ELR (cell line): Measurements from ENCODE around the gene DHX30.
"Not testable (repeated sequence)": the region's sequence is repeated elsewhere in the genome, so short reads cannot be mapped to it uniquely, and the experiment has no call there.

ENCODE experiments used
- DNase-seq: peaks from one replicate; pipeline ENCODE4 v3.0.0-alpha.2; 2015; ENCODE audit warnings: low read depth

The DHX30 gene

DNA sequence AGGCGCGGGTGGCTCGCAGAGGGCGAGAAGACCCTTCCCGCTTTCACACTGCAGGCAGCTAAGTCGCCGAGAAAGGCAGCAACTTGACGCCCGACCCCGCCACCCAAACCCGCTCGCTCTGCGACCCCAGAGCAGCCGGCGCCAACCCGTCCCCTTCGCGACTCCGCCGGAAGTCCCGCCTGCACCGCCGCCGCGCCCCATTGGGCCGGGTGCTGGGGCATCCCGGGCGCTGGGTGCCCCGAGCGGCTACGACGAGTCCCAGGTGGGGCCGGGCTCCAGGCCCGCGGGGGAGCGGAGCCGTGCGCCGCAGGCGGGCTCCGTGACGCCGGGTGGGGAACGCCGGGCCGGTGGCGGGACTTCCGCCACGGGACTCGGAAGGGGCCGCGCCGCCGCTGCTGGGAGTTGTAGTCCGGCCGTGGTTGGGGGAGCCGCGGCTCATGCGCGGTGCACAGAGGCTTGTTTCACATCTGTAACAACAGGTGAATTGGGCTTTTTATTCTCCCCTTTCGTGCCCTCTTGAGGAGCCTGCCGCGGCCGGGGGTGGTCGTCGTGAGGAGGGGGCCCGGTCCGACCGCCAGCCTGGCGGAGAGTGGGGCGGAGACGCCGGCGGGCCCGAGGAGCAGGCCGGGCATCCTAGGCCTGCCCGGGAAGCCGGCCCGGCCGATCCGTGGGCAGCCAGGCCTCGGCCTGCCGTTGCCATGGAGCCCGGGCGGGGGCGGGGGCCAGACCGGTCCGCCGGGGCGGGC, at the start of gene DHX30:
Gene DHX30, plus strand, starts transcription at position 405 of the 746 bp plus-strand sequence. CDS start 7,546 bp downstream, outside the sequence.
- peak; percentile 85 for DNase-seq

DNA sequence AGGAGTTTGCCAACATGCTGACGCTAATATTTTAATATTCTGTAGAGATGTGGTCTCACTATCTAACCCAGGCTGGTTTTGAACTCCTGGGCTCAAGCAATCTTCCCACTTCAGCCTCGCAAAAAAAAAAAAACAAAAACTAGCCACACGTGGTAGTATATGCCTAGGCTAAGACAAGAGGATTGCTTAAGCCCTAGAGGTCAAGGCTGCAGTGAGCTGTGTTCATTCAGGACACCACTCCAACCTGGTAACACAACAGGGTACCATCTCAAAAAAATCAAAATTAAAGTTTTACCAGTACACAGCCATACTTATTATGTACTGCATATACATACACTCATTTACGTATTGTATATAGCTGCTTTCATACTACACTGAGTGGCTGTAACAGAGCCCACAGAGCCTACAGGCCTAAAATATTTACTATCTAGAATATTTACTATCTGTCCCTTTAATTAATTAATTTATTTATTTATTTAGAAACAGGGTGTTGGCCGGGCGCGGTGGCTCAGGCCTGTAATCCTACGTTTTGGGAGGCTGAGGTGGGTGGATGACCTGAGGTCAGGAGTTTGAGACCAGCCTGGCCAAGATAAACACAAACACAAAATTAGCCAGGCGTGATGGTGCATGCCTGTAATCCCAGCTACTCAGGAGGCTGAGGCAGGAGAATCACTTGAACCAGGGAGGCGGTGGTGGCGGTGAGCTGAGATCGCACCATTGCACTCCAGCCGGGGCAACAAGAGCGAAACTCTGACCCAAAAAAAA, 44.5 kb upstream of the DHX30 start:
- DNase-seq: no peak

DNA sequence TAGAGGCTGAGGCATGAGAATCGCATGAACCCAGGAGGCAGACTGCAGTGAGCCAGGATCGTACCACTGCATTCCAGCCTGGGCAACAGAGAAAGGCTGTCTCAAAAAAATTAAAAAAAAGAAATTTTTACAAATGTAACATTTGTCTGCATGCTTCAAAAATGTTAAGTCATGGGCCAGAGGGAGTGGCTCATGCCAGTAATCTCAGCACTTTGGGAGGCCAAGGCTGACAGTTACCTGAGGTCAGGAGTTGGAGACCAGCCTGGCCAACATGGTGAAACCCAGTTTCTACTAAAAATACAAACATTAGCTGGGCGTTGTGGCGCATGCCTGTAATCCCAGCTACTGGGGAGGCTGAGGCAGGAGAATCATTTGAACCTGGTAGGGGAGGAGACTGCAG, 42.7 kb upstream of the DHX30 start:
- DNase-seq: not testable (repeated sequence)

DNA sequence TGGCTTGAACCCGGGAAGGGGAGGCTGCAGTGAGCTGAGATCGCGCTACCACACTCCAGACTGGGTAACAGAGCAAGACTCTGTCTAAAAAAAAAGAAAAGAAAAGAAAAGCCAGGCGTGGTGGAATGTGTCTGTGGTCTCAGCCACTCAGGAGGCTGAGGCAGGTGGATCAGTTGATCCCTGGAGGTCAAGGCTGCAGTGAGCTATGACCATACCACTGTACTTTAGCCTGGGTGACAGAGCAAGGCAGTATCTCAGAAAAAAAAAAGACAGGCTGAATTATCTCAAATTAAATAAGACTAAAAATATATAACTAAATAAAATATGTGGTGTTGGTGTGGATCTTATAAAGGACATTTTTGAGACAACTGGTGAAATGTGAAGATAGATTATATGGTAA, 41.9 kb upstream of the DHX30 start:
- no peak for DNase-seq

GRCh38 chr3:47762233-47762632, 40.7 kb upstream of the DHX30 start:
- no peak for DNase-seq

DNA sequence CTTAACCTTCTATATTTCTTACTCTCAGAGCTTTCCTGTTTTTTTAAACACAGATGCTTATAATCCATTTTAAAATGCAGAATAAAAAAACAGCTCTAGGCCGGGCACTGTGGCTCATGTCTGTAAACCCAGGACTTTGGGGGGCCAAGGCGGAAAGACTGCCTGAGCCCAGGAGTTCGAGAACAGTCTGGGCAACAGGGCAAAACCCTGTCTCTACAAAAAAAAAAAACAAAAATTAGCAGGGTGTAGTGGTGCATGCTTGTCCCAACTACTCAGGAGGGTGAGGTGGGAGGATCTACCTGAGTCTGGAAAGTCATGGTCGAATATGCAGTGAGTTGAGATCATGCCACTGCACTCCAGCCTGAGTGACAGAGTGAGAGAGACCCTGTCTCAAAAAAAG, 36.8 kb upstream of the DHX30 start:
- no peak for DNase-seq

GRCh38 chr3:47772047-47772446, 30.9 kb upstream of the DHX30 start:
- no peak for DNase-seq

- DNase-seq: no peak
These were observed 30.1 kb upstream of the DHX30 start for GRCh38 chr3:47772788-47773187.

- no peak for DNase-seq
These were observed 24.2 kb upstream of the DHX30 start for GRCh38 chr3:47778746-47779145.

DNA sequence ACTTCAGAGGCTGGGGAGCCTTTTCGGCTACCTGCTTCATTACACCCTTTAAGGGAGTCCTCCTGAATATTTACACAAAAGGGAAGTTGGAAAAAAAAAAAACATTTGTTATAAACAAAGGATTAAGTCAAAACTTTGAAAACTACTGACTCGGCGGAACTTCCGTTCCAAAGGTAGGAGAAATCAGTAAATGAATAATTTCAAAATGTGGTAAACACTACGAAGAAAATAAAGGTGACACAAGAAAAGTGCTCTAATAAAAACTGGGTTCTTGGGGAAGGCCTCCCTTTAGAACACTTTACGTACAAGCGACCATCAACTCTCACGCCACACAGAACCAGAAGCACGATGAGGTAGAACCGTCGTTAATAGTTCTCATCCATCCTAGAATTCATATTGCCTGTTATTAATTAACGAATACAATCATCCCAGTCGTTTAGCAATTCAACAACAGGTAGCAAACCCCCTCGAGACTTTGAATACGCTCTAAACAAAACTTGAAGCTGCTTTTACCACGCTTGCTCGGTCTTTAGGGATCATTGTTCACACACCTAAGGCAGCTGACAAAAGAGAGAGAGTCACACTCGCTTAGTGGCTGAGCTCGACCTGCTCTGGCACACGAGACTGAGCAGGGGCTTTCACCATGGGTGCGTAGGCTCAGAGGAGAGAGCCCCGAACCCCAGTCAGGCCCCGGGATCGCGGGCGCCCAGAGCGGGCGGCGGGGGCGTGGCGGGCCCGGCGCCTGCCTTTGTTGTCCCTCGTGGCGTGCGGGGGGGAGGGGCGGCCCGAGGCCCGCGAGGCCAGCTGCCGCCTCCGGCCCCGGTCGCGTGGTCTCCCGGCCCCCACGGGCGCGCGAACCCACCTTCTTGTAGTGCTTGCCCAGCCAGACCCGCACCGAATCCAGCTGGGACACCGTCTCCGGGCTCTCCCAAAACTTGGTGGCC, 21.9 kb upstream of the DHX30 start:
- DNase-seq: peak; percentile 62

DNA sequence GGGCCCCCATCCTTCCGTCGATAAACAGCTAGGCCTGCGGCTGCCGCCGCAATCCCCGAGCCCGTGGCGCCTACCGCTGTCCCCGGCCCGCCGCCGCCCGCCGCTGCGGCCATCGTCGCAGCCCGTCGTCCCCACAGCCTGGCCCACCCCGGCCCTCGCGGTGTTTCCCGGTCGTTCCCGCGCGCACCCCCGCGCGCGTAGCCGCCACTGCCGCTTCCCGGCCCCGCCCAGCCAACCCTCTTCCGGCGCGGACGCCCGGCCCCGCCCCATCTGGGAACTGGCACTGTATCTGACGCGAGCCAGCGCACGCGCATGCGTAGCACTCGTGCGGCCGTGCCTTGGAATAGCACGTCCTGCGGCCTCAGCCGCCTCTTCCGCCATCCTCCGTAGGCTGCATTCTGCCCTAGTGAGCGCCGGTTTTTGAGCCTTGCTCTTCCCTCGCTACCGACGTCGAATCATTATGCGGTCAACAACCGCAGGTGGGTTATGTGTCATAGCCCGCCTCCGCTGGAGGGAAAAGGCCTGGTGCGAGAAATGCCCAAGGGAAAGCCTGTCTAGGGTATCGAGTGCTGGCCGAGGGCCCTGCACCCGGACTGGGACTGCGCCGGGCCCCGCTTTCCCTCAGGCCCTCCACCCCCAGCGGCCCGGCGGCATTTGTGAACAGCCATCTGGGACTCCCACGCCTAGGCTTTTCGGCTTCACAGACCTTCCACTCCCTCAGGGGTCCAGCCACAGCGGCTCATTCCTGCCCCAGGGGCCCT, 21.1 kb upstream of the DHX30 start, which contains the start of gene SMARCC1:
Gene SMARCC1, minus strand, starts transcription at position 209 of the 761 bp plus-strand sequence. Its CDS starts 96 bp downstream, at position 113.
- peak; percentile 97 for DNase-seq

GRCh38 chr3:47782446-47783308, 20.3 kb upstream of the DHX30 start:
- DNase-seq: no peak

GRCh38 chr3:47783673-47784072, 19.3 kb upstream of the DHX30 start:
- DNase-seq: no peak

DNA sequence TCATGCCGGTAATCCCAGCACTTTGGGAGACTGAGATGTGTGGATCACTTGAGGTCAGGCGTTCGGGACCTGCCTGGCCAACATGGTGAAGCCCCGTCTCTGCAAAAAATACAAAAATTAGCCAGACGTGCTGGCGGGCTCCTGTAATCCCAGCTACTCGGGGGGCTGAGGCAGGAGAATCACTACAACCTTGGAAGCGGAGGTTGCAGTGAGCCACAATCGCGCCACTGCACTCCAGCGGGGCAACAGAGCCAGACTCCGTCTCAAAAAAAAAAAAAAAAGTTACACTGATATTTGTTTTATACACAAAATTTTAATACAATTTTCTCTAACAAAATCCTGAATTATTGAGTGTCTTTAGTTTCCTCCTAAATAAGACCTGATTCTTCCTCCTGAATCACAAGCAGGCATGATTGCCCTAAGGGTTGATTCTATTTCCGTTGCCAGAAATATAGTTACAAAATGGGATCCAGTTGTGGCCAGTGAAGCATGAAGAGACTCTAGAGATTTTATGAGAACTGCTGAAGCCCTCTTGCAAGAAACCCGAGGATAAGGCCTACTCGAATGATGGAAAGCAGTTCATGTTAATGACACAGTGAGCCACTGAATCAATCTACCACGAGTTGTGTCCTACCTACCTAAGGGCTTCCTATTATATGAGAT, 11.6 kb upstream of the DHX30 start:
- DNase-seq: no peak

- DNase-seq: no peak
These were observed 10.2 kb upstream of the DHX30 start for GRCh38 chr3:47792699-47793098.

DNA sequence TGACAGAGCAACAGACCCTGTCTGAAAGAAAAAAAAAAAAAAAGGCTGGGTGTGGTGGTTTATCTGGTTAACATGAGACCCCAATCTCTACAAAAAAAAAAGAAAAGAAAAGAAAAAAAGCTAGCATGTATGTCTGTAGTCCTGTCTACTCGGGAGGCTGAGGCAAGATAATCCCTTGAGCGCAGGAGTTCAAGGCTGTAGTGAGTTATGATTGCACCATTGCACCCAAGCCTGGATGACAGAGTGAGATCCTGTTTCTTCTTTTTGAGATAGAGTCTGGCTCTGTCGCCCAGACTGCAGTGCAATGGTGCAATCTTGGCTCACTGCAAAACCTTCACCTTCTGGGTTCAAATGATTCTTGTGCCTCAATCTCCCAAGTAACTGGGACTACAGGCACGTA, 8.4 kb upstream of the DHX30 start:
- DNase-seq: no peak

DNA sequence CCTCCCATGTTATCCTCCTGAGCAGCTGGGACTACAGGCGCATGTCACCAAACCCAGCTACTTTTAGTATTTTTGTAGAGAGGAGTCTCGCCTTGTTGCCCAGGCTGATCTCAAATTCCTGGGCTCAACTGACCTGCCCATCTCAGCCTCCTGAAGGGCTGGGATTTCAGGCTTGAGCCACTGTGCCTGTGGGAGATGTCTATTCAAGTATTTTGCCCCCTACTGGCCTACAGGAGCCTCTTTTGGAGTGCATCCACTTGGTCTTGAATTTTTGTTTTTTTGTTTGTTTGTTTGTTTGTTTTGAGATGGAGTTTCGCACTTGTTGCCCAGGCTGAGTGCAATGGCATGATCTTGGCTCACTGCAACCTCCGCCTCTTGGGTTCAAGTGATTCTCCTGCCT, 3.2 kb upstream of the DHX30 start:
- peak; percentile 42 for DNase-seq

DNA sequence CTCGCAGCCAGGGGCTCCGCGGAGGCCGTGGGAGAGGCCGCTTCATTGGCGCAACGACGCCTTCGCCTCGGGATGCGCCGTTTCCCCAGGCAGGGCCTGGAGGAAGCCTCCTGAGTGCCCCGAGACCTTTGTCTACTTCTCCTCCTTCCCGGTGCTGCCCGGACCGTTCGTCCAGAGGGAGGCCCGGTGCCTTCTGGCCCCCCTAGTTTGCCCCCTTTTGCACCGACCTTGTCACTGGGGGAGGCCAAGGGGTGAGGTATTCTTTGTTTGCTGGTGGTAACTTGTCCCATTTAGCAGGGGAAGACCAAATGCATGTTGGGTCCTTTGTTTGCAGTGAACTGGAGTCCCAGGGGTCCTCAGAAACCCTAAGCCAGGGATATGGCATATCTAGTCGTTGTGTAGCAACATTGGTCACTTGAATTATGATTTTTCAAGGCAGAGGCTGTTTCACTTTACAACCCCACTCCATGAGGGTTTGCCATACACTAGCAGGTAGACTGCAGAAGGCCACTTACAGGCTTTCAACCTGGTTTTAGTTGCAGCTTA, 615 bp downstream of the DHX30 start:
- DNase-seq: no peak

DNA sequence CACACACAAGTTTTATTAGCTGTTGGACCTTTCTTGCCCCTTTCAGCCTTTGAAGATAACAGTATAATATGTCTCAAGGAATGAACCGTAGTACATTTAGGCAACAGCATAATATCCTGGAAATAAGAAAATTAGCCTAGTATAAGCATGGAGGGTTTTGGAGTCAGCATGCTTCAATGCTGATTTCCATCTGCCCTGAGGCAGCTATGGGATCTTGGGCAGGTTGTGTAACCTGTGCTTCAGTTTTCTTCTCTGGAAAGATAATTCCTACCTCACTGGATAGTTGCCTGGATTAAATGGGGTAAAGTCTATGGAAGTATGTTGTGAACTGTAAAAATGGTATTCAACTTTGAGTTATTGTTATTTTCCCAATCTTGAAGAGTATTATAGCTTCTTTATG, 1.6 kb downstream of the DHX30 start:
- DNase-seq: no peak
